ENCODE measurements around the gene IRF9. TPM values are rescaled to one million over a fixed set of nuclear protein-coding genes. Genes with fewer than 3 reads are reported as not detected.

Gene IRF9
- total RNA-seq, 4 donors from 2014 or later: 6.5 to 36.7 (median 11.9) TPM

DNA sequence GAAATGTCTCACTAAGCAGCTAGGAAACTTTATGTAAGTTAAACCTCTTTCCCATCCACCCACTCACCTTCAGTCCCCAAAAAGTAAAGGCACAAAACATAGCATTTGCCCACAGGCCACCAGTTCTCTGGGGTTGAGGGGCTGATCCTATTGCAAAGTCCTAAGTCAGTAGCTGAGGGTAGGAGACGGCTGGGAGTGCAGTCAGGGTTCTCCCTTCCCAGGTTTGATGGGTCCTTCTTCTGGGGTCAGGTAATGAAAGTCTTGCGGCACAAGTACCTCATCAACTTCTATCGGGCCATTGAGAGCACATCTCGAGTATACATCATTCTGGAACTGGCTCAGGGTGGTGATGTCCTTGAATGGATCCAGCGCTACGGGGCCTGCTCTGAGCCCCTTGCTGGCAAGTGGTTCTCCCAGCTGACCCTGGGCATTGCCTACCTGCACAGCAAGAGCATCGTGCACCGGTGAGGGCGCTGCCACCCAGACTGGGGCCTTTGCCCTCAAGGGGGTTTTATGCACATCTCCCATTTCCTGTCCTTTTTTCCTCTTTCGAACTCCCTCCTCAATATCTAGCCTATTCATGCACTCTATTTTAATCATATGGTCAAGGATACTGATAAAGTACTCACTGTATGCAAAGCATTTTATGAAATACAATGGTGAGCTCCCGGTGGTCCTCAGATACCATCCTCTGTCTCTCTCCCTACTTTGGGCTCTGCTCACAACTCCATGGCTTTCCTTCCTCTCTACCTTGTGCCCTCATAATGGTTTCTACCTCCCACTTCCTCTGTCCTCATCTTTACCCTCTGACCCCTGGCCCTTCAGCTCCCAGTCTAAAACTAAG is 45.4 kb downstream of the IRF9 start:
- no peak overlapping the region for H3K4me3 ChIP-seq
- H3K36me3 ChIP-seq: peaks cover 5 to 55% of the 10 kb centered on the region in 2 donors
- TF ChIP-seq POLR2A (IDR thresholded peaks at IDR 0.05): no peak
- TF ChIP-seq, protein P1, sequence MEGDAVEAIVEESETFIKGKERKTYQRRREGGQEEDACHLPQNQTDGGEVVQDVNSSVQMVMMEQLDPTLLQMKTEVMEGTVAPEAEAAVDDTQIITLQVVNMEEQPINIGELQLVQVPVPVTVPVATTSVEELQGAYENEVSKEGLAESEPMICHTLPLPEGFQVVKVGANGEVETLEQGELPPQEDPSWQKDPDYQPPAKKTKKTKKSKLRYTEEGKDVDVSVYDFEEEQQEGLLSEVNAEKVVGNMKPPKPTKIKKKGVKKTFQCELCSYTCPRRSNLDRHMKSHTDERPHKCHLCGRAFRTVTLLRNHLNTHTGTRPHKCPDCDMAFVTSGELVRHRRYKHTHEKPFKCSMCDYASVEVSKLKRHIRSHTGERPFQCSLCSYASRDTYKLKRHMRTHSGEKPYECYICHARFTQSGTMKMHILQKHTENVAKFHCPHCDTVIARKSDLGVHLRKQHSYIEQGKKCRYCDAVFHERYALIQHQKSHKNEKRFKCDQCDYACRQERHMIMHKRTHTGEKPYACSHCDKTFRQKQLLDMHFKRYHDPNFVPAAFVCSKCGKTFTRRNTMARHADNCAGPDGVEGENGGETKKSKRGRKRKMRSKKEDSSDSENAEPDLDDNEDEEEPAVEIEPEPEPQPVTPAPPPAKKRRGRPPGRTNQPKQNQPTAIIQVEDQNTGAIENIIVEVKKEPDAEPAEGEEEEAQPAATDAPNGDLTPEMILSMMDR (IDR thresholded peaks at IDR 0.05 in 4 of 5, conservative IDR thresholded peaks at IDR 0.05 in 1 of 5): no peak
- ATAC-seq (no peak), DNase-seq (no peak)
- no peaks in the 10 kb centered on the region for H3K27me3 ChIP-seq
- H3K27ac ChIP-seq: no peak overlapping the region
- no peaks in the 10 kb centered on the region for H3K9me3 ChIP-seq
- intact Hi-C loops (cut with DNase I; ENCODE audit: low total_unique reads): no loop called here
- no peaks in the 10 kb centered on the region for H3K4me1 ChIP-seq
- in situ Hi-C loops (cut with MboI; ENCODE audit: low sequenced_read_pairs in 4 of 4): no loop called here

DNA sequence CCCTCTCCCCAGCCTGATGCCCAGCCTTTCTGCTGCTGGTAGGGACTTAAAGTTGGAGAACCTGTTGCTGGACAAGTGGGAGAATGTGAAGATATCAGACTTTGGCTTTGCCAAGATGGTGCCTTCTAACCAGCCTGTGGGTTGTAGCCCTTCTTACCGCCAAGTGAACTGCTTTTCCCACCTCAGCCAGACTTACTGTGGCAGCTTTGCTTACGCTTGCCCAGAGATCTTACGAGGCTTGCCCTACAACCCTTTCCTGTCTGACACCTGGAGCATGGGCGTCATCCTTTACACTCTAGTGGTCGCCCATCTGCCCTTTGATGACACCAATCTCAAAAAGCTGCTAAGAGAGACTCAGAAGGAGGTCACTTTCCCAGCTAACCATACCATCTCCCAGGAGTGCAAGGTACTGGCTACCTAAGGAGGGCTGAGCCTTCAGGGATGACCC is 46.1 kb downstream of the IRF9 start:
- H3K4me3 ChIP-seq: no peak overlapping the region
- no peak for ATAC-seq

DNA sequence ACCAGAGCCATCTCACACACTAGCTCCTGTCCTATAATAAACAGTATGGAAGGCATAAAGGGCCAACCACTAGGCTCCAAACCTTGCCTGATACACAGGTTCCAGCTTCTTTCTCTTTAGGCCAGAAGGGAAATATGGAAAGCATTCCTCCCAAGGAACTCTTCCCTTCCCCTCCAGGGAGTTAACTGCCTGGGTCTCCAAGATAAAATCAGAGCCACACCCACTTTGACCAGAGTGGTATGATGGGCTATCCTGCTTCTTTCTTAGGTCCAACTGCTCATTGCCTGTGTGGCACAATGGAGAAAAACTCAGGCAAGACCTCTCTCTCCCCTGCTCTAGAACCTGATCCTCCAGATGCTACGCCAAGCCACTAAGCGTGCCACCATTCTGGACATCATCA is 46.6 kb downstream of the IRF9 start:
- H3K9me3 ChIP-seq: no peaks in the 10 kb centered on the region
- TF ChIP-seq, protein P1 (IDR thresholded peaks at IDR 0.05 in 4 of 5, conservative IDR thresholded peaks at IDR 0.05 in 1 of 5): no peak
- TF ChIP-seq POLR2A (IDR thresholded peaks at IDR 0.05): no peak
- in situ Hi-C loops (cut with MboI; ENCODE audit: low sequenced_read_pairs in 4 of 4) (no loop called here), intact Hi-C loops (cut with DNase I; ENCODE audit: low total_unique reads) (no loop called here)
- no peaks in the 10 kb centered on the region for H3K27me3 ChIP-seq
- ATAC-seq (no peak), DNase-seq (no peak)
- H3K36me3 ChIP-seq: peaks cover 5 to 57% of the 10 kb centered on the region in 2 donors
- H3K4me3 ChIP-seq: no peak overlapping the region
- peaks cover 7% of the 10 kb centered on the region in 2 donors for H3K4me1 ChIP-seq
- no peak overlapping the region for H3K27ac ChIP-seq

More for the DNA sequence above, 46.1 kb downstream of the IRF9 start:
- in situ Hi-C loops (cut with MboI; ENCODE audit: low sequenced_read_pairs in 4 of 4): no loop called here
- Histone ChIP-seq H3K27me3 (no peaks in the 10 kb centered on the region), H3K36me3 (peaks cover 5 to 57% of the 10 kb centered on the region in 2 donors), H3K9me3 (no peaks in the 10 kb centered on the region), H3K27ac (no peak overlapping the region), H3K4me1 (peaks cover 2% of the 10 kb centered on the region in 2 donors)
- intact Hi-C loops (cut with DNase I; ENCODE audit: low total_unique reads): no loop called here
- no peak for TF ChIP-seq POLR2A (IDR thresholded peaks at IDR 0.05)
- TF ChIP-seq, protein P1 (IDR thresholded peaks at IDR 0.05 in 4 of 5, conservative IDR thresholded peaks at IDR 0.05 in 1 of 5): no peak
- no peak for DNase-seq

DNA sequence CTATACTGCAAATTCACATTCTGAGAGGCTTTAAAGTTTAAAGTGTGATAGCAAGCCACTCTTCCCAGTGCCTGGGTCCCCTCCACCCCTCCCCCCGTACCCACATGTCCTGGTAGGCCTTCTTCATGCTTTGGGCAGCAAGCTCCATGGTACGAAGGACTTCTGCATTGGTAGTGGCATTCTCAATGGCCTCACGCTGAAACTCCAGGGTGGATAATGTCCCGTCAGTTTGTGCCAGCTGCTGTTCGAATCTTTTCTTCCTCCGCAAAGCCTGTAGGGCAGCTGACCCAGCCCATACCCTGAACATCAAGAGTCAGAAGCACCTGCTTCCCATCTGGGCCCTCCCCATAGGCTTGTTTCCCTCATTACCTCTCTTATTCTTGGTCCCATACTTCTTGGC is 50.2 kb downstream of the IRF9 start:
- Histone ChIP-seq H3K4me1 (peaks cover 28% of the 10 kb centered on the region in 2 donors), H3K27ac (no peak overlapping the region), H3K36me3 (peaks cover 5 to 50% of the 10 kb centered on the region in 2 donors), H3K9me3 (no peaks in the 10 kb centered on the region), H3K4me3 (no peak overlapping the region), H3K27me3 (no peaks in the 10 kb centered on the region)
- intact Hi-C loops (cut with DNase I; ENCODE audit: low total_unique reads) (no loop called here), in situ Hi-C loops (cut with MboI; ENCODE audit: low sequenced_read_pairs in 4 of 4) (no loop called here)
- TF ChIP-seq, protein P1 (IDR thresholded peaks at IDR 0.05 in 4 of 5, conservative IDR thresholded peaks at IDR 0.05 in 1 of 5): no peak
- no peak for TF ChIP-seq POLR2A (IDR thresholded peaks at IDR 0.05)
- no peak for ATAC-seq
- DNase-seq: no peak
